Peyer's patch (tissue), 4 donors: ENCODE results near the gene ASB11.

ENCODE experiments used
- CTCF ChIP-seq, 6 experiments: fragments of 450-650 bp in 4 of 6; fragments of 200-600 bp in 2 of 6; sonication (generic) in 1 of 6; IDR thresholded peaks; one replicate each; pipeline ENCODE4 v1.5.1; 2017 to 2019; ENCODE audit warnings: antibody characterized with exemption in 6 of 6, mild to moderate bottlenecking in 3 of 6, moderate library complexity in 1 of 6
- POLR2A ChIP-seq, 2 donors: fragments of 450-650 bp; IDR thresholded peaks; one replicate each; pipeline ENCODE4 v1.5.1; 2017; ENCODE audit warnings: antibody characterized with exemption in 2 of 2, mild to moderate bottlenecking in 2 of 2, moderate library complexity in 2 of 2

- no peak for TF ChIP-seq POLR2A (IDR thresholded peaks at IDR 0.05)
- TF ChIP-seq CTCF (IDR thresholded peaks at IDR 0.05), result no peak
Measured at GRCh38 chrX:15328131-15328530, 12.7 kb upstream of the ASB11 start.
